Effector memory CD4-positive, alpha-beta T cell (primary cell): ENCODE measurements around the gene MBD3L2.

Experiments
- DNase-seq, 3 donors: peaks; one replicate each; pipeline ENCODE4 v3.0.0-alpha.2; 2020
- H3K27ac ChIP-seq: 2 replicates; pipeline ENCODE4 v1.7.0; 2013; ENCODE audit warnings: mild to moderate bottlenecking, low read length, moderate library complexity; ENCODE audit not compliant: insufficient read depth, poor library complexity, severe bottlenecking
- H3K27me3 ChIP-seq: replicated peaks from 2 replicates; pipeline ENCODE4 v1.7.0; 2013; ENCODE audit warnings: mild to moderate bottlenecking, low read length; ENCODE audit not compliant: insufficient read depth, control insufficient read depth, poor library complexity, severe bottlenecking
- H3K36me3 ChIP-seq: 2 replicates; pipeline ENCODE4 v1.7.0; 2013; ENCODE audit warnings: mild to moderate bottlenecking, low read length, moderate library complexity; ENCODE audit not compliant: control insufficient read depth, insufficient read depth
- H3K4me1 ChIP-seq: 2 replicates; pipeline ENCODE4 v1.7.0; 2013; ENCODE audit warnings: low read length, mild to moderate bottlenecking; ENCODE audit not compliant: control insufficient read depth, insufficient read depth, poor library complexity, severe bottlenecking
- H3K4me3 ChIP-seq: 2 replicates; pipeline ENCODE4 v1.7.0; 2013; ENCODE audit warnings: low read length, low read depth, mild to moderate bottlenecking; ENCODE audit not compliant: insufficient read depth, poor library complexity, severe bottlenecking
- H3K9me3 ChIP-seq: 2 replicates; pipeline ENCODE4 v1.7.0; 2013; ENCODE audit warnings: mild to moderate bottlenecking, low read length, moderate library complexity; ENCODE audit not compliant: control insufficient read depth

MBD3L2 gene

GRCh38 chr19:7074705-7075282 is 25.7 kb downstream of the MBD3L2 start:
- Histone ChIP-seq H3K36me3 (peaks cover 82% of the 10 kb centered on the region), H3K4me3 (no peak overlapping the region), H3K27ac (no peak overlapping the region), H3K27me3 (no peaks in the 10 kb centered on the region), H3K4me1 (peaks cover 7% of the 10 kb centered on the region), H3K9me3 (peaks cover 5% of the 10 kb centered on the region)
- DNase-seq, result no peak

GRCh38 chr19:7076151-7076550 is 27.0 kb downstream of the MBD3L2 start:
- peaks cover 18% of the 10 kb centered on the region for H3K9me3 ChIP-seq
- H3K27ac ChIP-seq, result no peak overlapping the region
- H3K4me3 ChIP-seq, result no peak overlapping the region
- H3K36me3 ChIP-seq, result peaks cover 94% of the 10 kb centered on the region
- no peaks in the 10 kb centered on the region for H3K4me1 ChIP-seq
- no peaks in the 10 kb centered on the region for H3K27me3 ChIP-seq
- no peak for DNase-seq

GRCh38 chr19:7078008-7078407 is 28.9 kb downstream of the MBD3L2 start:
- no peak overlapping the region for H3K4me3 ChIP-seq
- H3K9me3 ChIP-seq, result peaks cover 37% of the 10 kb centered on the region
- DNase-seq, result no peak
- peaks cover 100% of the 10 kb centered on the region for H3K36me3 ChIP-seq
- H3K4me1 ChIP-seq, result no peaks in the 10 kb centered on the region
- no peak overlapping the region for H3K27ac ChIP-seq
- no peaks in the 10 kb centered on the region for H3K27me3 ChIP-seq

- H3K9me3 ChIP-seq, result peaks cover 85% of the 10 kb centered on the region
- H3K4me3 ChIP-seq, result peak overlapping the region; percentile 6
- no peaks in the 10 kb centered on the region for H3K4me1 ChIP-seq
- peaks cover 71% of the 10 kb centered on the region for H3K36me3 ChIP-seq
- H3K27ac ChIP-seq, result no peak overlapping the region
- H3K27me3 ChIP-seq, result no peaks in the 10 kb centered on the region
- no peak for DNase-seq
Observed at GRCh38 chr19:7083076-7083956, 34.2 kb downstream of the MBD3L2 start.

GRCh38 chr19:7088999-7089398 is 39.9 kb downstream of the MBD3L2 start:
- no peak for DNase-seq
- Histone ChIP-seq H3K27me3 (no peaks in the 10 kb centered on the region), H3K9me3 (peaks cover 48% of the 10 kb centered on the region), H3K36me3 (peaks cover 14% of the 10 kb centered on the region), H3K27ac (no peak overlapping the region), H3K4me1 (no peaks in the 10 kb centered on the region), H3K4me3 (no peak overlapping the region)

- Histone ChIP-seq H3K36me3 (no peaks in the 10 kb centered on the region), H3K27ac (no peak overlapping the region), H3K4me3 (no peak overlapping the region), H3K9me3 (peaks cover 6% of the 10 kb centered on the region), H3K4me1 (peaks cover 12% of the 10 kb centered on the region), H3K27me3 (no peaks in the 10 kb centered on the region)
- no peak for DNase-seq
Observed at GRCh38 chr19:7098096-7098495, 49.0 kb downstream of the MBD3L2 start.

GRCh38 chr19:7098701-7099596 is 49.8 kb downstream of the MBD3L2 start:
- DNase-seq, result peak; percentile 64 to 80 (median 80)
- H3K9me3 ChIP-seq, result peaks cover 6% of the 10 kb centered on the region
- H3K27ac ChIP-seq, result peak overlapping the region; percentile 82
- H3K27me3 ChIP-seq, result no peaks in the 10 kb centered on the region
- H3K36me3 ChIP-seq, result no peaks in the 10 kb centered on the region
- peak overlapping the region; percentile 63 for H3K4me3 ChIP-seq
- H3K4me1 ChIP-seq, result peaks cover 12% of the 10 kb centered on the region

GRCh38 chr19:7099597-7099921 is 50.4 kb downstream of the MBD3L2 start:
- H3K27ac ChIP-seq, result peak overlapping the region; percentile 82
- H3K4me1 ChIP-seq, result peaks cover 12% of the 10 kb centered on the region
- DNase-seq, result peak in 1 of 3 donors; percentile 39

More at GRCh38 chr19:7099597-7099921, 50.4 kb downstream of the MBD3L2 start:
- Histone ChIP-seq H3K36me3 (no peaks in the 10 kb centered on the region), H3K27me3 (no peaks in the 10 kb centered on the region), H3K4me3 (peak overlapping the region; percentile 63), H3K9me3 (peaks cover 6% of the 10 kb centered on the region)
